Liver (tissue), 3 donors: ENCODE results near the gene DISC1.

ENCODE experiments used
- RAD21 ChIP-seq, 2 donors: IDR thresholded peaks; 2 replicates each; pipeline ENCODE4 v1.6.1; 2016; ENCODE audit warnings: antibody characterized with exemption in 2 of 2, mild to moderate bottlenecking in 2 of 2
- TF ChIP-seq, protein P1 (sequence below): fragments of 150-350 bp; IDR thresholded peaks from 2 replicates; pipeline ENCODE4 v1.5.1; 2017; ENCODE audit warnings: improper control_type of control experiment, low read depth, low read length; ENCODE audit not compliant: missing input control
- donor health status: healthy.
- donor health status: healthy.

DNA sequence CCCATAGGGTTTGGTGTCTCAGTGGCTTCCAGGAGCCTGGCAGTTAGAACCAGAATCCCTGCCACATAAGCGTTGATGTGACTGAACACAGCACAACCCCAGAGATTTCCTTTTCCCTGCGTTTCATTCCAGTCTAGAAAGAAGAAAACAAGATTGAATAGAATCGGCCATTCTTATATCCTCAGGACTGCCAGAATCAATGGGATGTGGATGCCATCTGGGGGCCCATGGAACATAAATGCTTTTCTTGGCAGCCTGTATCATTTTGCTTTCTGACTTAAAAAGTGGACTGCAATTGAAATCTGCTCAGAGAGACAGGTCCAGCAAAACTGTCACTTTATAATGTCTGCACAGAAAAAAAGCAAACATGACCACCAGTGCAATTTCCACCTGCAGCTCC, 80.3 kb downstream of the DISC1 start:
- TF ChIP-seq, protein P1, sequence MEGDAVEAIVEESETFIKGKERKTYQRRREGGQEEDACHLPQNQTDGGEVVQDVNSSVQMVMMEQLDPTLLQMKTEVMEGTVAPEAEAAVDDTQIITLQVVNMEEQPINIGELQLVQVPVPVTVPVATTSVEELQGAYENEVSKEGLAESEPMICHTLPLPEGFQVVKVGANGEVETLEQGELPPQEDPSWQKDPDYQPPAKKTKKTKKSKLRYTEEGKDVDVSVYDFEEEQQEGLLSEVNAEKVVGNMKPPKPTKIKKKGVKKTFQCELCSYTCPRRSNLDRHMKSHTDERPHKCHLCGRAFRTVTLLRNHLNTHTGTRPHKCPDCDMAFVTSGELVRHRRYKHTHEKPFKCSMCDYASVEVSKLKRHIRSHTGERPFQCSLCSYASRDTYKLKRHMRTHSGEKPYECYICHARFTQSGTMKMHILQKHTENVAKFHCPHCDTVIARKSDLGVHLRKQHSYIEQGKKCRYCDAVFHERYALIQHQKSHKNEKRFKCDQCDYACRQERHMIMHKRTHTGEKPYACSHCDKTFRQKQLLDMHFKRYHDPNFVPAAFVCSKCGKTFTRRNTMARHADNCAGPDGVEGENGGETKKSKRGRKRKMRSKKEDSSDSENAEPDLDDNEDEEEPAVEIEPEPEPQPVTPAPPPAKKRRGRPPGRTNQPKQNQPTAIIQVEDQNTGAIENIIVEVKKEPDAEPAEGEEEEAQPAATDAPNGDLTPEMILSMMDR, result no peak
- no peak for TF ChIP-seq RAD21 (IDR thresholded peaks at IDR 0.05)
